Nucleus accumbens (tissue), 56 donors: ENCODE measurements around the gene NOXA1.

Source experiments
- DNase-seq, 56 donors: peaks; one replicate each; lab custom pipeline; 2025; lab: John Stamatoyannopoulos, UW

Gene NOXA1

GRCh38 chr9:137478613-137478961 lies 55.4 kb downstream of the NOXA1 start:
- DNase-seq = no peak

DNA sequence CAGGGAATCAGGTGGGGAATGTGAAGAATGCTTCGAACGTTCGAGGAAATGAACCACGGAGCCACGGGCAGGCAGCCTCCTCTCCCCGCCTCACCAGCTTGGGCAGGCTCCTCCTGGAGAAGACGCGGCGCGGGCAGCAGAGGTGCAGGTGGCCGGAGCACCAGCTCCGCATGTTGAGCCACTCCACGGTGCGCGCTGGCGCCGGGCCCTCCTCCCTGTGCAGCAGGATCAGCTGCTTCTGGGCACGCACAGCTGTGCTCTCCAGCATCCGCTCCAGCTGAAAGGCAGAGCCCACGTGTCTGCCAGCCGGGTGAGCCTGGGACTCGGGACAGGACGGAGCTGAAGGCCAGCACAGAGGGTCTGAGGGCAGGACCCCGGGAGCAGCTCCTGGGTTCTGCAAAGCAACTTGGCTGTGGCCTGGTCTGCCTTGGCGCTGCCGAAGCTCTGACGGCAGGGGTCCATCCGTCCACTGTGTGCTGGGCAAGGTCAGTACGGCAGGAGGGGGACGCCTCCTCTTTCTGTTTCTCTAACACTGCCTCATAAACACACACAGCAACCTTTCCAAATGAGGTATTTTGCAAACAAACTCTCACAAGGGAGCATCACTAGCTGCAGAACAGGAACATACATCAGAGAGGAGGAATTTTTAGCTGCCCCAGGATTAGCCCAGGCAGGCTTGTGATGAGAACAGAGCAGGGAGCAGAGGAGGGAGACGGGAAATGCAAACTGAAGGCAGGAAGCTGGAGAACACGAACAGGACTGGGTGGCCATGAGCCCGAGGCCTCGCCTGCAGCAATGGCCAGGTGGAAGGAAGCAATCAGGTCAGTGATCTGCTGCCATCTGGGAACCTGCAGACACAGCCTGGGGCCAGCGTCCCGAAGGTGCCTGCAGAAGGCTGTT lies 56.0 kb downstream of the NOXA1 start:
- DNase-seq = peak in 5 of 56 donors; percentile 18 to 52 (median 42)

DNA sequence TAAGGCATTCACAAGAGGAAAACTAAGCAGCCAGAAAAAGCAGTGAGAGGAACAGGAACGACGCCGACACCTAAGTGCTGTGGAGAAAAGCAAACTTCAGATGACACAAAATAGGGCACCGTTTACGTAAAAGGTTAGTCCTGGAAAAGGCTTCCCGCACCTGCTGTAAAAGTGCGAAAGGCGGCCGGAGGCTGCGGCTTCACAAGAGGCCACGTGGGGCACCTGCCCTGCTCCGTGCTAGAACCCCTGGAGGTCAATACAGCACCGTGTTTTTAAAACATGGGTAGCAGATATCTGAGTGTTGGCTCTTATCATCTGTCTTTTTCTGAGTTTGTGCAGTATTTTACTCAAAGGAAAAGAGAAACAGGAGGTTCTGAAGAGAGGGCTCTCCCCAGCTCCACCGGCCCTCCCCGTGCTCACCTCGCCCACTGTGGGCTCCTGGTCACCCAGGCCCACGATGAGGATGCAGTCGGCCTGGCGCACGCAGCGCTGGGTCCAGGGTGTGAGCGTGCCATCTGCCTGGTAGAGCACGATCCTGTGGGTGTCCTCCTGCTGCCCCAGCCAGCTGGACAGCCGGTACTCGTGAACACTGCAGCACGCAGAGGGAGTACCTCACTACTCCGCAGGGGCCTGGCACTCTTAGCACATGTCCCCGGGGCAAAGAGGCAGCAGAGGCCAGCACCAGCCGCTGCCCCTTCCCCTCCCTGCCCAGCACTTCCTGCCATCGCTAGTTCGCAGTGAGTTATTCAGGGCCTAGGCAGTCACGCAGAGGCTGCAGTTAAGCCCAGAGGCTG lies 56.9 kb downstream of the NOXA1 start:
- no peak for DNase-seq

GRCh38 chr9:137480686-137481683 lies 57.8 kb downstream of the NOXA1 start:
- no peak for DNase-seq

GRCh38 chr9:137482094-137482781 lies 59.0 kb downstream of the NOXA1 start:
- peak in 6 of 56 donors; percentile 4 to 41 (median 20) for DNase-seq
